Measurements from ENCODE around the gene HCRT.

The HCRT gene

DNA sequence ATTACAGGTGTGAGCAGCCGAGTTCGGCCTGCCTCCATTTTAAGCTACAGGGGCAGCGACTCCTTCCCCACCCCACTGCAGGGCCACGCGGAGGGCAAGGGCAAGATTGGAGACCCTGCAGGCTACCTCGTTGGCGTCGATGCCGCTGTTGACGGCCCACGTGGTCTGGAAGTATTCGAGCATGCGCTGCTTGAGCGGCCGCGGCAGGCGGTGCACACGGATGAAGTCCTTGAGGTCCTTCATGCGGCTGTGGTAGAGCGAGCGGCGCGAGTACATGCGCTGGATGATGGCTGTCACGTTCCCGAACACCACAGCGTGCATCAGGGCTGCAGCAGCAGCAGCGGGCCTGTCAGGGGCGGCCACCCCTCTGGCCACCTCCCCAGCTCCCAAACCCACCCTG lies 15.9 kb downstream of the HCRT start:
- no peak for DNase-seq (ENCODE audit: low spot score)
- in situ Hi-C loops (cut with MboI; ENCODE audit: low pct_unique_long_range_greater_than_20kb, low sequenced_read_pairs, unreplicated experiment): no loop called here
- TF ChIP-seq, protein P1, sequence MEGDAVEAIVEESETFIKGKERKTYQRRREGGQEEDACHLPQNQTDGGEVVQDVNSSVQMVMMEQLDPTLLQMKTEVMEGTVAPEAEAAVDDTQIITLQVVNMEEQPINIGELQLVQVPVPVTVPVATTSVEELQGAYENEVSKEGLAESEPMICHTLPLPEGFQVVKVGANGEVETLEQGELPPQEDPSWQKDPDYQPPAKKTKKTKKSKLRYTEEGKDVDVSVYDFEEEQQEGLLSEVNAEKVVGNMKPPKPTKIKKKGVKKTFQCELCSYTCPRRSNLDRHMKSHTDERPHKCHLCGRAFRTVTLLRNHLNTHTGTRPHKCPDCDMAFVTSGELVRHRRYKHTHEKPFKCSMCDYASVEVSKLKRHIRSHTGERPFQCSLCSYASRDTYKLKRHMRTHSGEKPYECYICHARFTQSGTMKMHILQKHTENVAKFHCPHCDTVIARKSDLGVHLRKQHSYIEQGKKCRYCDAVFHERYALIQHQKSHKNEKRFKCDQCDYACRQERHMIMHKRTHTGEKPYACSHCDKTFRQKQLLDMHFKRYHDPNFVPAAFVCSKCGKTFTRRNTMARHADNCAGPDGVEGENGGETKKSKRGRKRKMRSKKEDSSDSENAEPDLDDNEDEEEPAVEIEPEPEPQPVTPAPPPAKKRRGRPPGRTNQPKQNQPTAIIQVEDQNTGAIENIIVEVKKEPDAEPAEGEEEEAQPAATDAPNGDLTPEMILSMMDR (IDR thresholded peaks at IDR 0.05; ENCODE audit: extremely low read depth, insufficient read depth, missing control alignments): no peak

DNA sequence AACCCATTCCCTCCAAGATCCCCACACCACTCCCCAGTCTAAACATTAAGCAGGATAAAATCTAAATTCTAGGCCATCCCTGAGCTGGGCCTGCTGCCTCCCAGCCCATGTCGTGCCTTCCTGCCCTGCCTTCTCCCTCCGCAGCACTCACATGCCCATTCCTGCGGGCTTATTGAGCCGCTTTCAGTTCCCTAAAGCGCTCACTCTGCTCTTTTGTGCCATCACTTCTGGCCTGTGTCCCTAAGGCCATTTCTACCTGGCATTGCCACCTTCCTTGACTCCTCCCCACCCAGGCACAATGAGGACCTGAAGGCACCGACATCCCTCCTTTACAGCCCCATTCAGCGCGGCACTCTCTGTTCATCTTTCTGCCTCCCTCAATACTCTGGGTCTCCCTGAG lies 17.4 kb downstream of the HCRT start:
- in situ Hi-C loops (cut with MboI; ENCODE audit: low pct_unique_long_range_greater_than_20kb, low sequenced_read_pairs, unreplicated experiment): no loop called here
- TF ChIP-seq, protein P1 (IDR thresholded peaks at IDR 0.05; ENCODE audit: extremely low read depth, insufficient read depth, missing control alignments): no peak
- no peak for DNase-seq (ENCODE audit: low spot score)

DNA sequence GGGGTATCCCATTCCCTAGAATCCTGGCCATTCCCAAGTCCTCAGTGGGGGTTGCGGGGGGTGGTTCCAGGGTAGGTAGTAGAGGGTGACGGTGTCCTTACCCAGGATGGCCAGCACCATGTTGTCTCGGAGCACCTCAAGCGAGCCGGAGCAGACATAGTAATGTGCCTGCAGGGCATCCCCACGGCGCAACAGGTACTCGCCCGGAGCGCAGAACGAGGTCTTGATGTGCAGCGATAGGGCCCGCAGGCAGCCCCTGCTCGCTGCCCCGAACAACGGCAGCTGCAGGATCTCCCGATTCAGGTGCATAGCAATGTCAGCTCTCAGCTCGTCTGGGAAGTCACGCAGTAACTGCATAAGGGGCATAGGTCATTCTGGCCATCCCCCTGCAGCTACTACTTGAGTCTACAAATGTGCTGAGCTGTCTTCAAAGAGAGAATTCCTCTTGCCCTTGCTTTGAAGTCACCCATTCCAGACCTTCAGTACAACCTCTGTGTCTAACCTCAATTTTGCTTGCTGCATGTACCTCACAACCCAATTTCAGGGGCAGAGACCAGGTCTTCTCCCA lies 19.0 kb downstream of the HCRT start:
- TF ChIP-seq, protein P1 (IDR thresholded peaks at IDR 0.05; ENCODE audit: extremely low read depth, insufficient read depth, missing control alignments): no peak
- no peak for DNase-seq (ENCODE audit: low spot score)
- in situ Hi-C loops (cut with MboI; ENCODE audit: low pct_unique_long_range_greater_than_20kb, low sequenced_read_pairs, unreplicated experiment): no loop called here

DNA sequence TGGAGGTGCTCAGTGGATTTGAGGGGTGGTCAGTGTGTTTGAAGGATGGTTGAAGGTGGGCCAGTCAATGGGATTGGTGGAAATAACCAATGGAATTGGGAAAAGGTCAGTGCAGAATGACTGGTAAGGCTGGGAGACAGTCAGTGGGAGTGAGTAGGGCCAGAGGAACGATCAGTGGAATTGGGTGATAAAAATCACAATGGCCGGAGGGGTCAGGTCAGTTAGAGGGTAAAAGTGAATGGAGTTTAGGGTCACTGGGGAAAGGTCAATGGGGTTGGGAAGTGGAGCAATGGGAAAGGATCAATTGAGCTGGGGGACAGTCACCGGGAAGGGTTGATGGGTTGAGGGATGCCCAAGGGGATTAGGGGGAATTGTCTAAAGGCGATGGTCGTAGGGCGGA lies 19.5 kb downstream of the HCRT start:
- no peak for DNase-seq (ENCODE audit: low spot score)
- TF ChIP-seq, protein P1 (IDR thresholded peaks at IDR 0.05; ENCODE audit: extremely low read depth, insufficient read depth, missing control alignments): no peak
- in situ Hi-C loops (cut with MboI; ENCODE audit: low pct_unique_long_range_greater_than_20kb, low sequenced_read_pairs, unreplicated experiment): no loop called here

DNA sequence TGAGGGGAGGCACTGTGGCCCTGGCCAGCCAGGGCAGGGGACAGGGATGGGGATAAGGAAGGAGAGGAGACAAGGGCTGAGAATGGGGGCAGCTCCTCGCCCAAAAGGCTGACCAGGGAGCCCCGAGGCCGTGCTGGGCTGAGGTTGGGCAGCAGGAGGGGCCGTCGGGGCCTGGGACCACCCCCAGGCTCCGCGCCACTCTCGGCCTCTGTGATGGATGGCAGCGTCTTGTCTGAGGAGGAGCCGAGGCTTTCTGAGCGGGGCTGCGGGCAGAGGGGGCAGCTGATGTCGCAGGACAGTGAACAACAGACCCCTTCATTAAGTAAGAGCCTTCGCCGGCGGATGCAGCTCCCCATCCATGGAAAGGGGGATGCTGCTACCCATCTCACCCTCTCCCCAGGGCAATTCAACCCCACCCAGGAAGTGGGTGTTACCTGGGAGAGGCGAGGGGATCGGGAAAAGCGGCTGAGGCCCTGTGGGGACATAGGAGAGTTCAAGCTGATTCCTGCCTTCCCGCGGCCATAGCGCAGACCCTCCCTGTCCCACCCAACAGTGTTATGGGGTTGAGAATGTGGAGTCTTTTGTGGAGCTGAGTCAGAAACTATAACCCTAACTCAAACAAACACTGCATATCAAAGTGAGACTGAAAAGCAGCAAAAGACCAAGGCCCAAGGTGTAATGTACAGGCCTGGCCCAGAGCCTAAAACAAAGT lies 21.4 kb downstream of the HCRT start:
- TF ChIP-seq, protein P1 (IDR thresholded peaks at IDR 0.05; ENCODE audit: extremely low read depth, insufficient read depth, missing control alignments): no peak
- no peak for DNase-seq (ENCODE audit: low spot score)
- in situ Hi-C loops (cut with MboI; ENCODE audit: low pct_unique_long_range_greater_than_20kb, low sequenced_read_pairs, unreplicated experiment): no loop called here

DNA sequence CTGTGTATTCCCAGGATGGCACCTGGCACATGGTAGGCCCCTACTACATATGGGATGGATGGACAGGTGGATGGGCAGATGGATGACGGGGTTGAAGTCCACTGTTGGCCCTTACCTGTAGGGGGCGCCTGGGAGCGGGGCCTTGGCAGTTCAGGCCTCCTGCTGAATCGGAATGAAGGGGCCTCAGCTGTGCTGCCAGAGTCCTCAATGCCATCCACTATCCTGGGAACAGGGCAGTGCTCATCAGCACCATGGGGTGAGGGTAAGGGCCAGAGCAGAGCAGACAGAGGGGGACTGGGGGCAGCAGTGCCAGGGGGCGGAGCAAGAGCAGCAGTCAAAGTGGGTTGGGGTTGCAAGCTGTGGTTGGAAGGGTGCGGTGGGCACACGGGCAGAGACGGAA lies 22.1 kb downstream of the HCRT start:
- DNase-seq (ENCODE audit: low spot score): peak; percentile 70
- TF ChIP-seq, protein P1 (IDR thresholded peaks at IDR 0.05; ENCODE audit: extremely low read depth, insufficient read depth, missing control alignments): peak; percentile 61
- in situ Hi-C loops (cut with MboI; ENCODE audit: low pct_unique_long_range_greater_than_20kb, low sequenced_read_pairs, unreplicated experiment): no loop called here
